CD8-positive, alpha-beta memory T cell (primary cell): Measurements from ENCODE around the gene SFXN5. TPM values are rescaled to one million over a fixed set of nuclear protein-coding genes. Genes with fewer than 3 reads are reported as not detected.
A peak's percentile ranks its signal among the peaks of the same experiment; 100 is the strongest.

Experiments used
- CTCF ChIA-PET: fragments of 350-600 bp; sonication (Branson Sonifier 250); formaldehyde crosslinking; loops from one replicate; lab custom pipeline; 2021; ENCODE audit warnings: antibody characterized with exemption; lab: Charles Lee
- POLR2A ChIA-PET: fragments of 350-600 bp; sonication (Branson Sonifier 250); formaldehyde crosslinking; loops from one replicate; lab custom pipeline; 2021; ENCODE audit warnings: antibody characterized with exemption; lab: Charles Lee
- DNase-seq, 5 donors: peaks; one replicate each; pipeline versions ENCODE4 v3.0.0 to v3.0.0-alpha.2; 2020 to 2022; ENCODE audit warnings: mixed read lengths in 1 of 5
- H3K27ac ChIP-seq: one replicate; pipeline ENCODE4 v1.7.0; 2013; ENCODE audit warnings: low read depth, mild to moderate bottlenecking, low read length, moderate library complexity
- H3K27me3 ChIP-seq: 2 replicates; pipeline ENCODE4 v1.7.0; 2013; ENCODE audit warnings: low read length, mild to moderate bottlenecking; ENCODE audit not compliant: insufficient read depth, poor library complexity, severe bottlenecking
- H3K36me3 ChIP-seq: 2 replicates; pipeline ENCODE4 v1.7.0; 2013; ENCODE audit warnings: mild to moderate bottlenecking, low read length, moderate library complexity; ENCODE audit not compliant: insufficient read depth
- H3K4me1 ChIP-seq: 2 replicates; pipeline ENCODE4 v1.7.0; 2013; ENCODE audit warnings: mild to moderate bottlenecking, low read length, moderate library complexity; ENCODE audit not compliant: insufficient read depth
- H3K4me3 ChIP-seq: 2 replicates; pipeline ENCODE4 v1.7.0; 2013; ENCODE audit warnings: mild to moderate bottlenecking, low read length
- H3K9me3 ChIP-seq: 2 replicates; pipeline ENCODE4 v1.7.0; 2013; ENCODE audit warnings: mild to moderate bottlenecking, low read length
- H3K27ac Mint-ChIP-seq, 8 donors: one replicate each; pipeline ENCODE4 v1.8.0; 2020 to 2021; ENCODE audit warnings: mixed read lengths in 8 of 8, mild to moderate bottlenecking in 6 of 8, inconsistent platforms in 3 of 8, moderate library complexity in 3 of 8
- H3K27me3 Mint-ChIP-seq, 2 donors: one replicate each; pipeline ENCODE4 v1.8.0; 2020 to 2021; ENCODE audit warnings: mixed read lengths in 2 of 2, mild to moderate bottlenecking in 1 of 2, moderate library complexity in 1 of 2
- H3K36me3 Mint-ChIP-seq, 3 donors: one replicate each; pipeline ENCODE4 v1.8.0; 2020 to 2021; ENCODE audit warnings: mixed read lengths in 3 of 3, inconsistent platforms in 1 of 3, mild to moderate bottlenecking in 1 of 3
- H3K4me1 Mint-ChIP-seq, 3 donors: one replicate each; pipeline ENCODE4 v1.8.0; 2020 to 2021; ENCODE audit warnings: mixed read lengths in 3 of 3, inconsistent platforms in 1 of 3, mild to moderate bottlenecking in 1 of 3
- H3K4me3 Mint-ChIP-seq, 7 donors: one replicate each; pipeline ENCODE4 v1.8.0; 2020 to 2021; ENCODE audit warnings: mixed read lengths in 7 of 7, mild to moderate bottlenecking in 6 of 7, moderate library complexity in 4 of 7, inconsistent platforms in 2 of 7
- H3K9me3 Mint-ChIP-seq, 5 donors: one replicate each; pipeline ENCODE4 v1.8.0; 2020 to 2022; ENCODE audit warnings: mixed read lengths in 5 of 5, mild to moderate bottlenecking in 3 of 5, moderate library complexity in 2 of 5, inconsistent platforms in 1 of 5
- polyA plus RNA-seq: library from polyadenylated mRNA; unstranded; fragments of 300-500 nt; fragmentation: Illumina TruSeq; gene quantifications from one replicate; pipeline ENCODE4 v1.2.3, GENCODE V29; 2021
- total RNA-seq, 2 experiments: library from RNA; stranded (reverse); gene quantifications; one replicate each; pipeline ENCODE4 v1.2.3, GENCODE V29; 2021

The SFXN5 gene
- total and polyA plus RNA-seq, 3 experiments from 2014 or later: 1.8 to 19.1 (median 16.8) TPM

- Histone ChIP-seq H3K27ac (peak overlapping the region; percentile 85), H3K36me3 (no peaks in the 10 kb centered on the region), H3K9me3 (no peaks in the 10 kb centered on the region), H3K27me3 (no peaks in the 10 kb centered on the region), H3K4me1 (peaks cover 12% of the 10 kb centered on the region), H3K4me3 (peak overlapping the region; percentile 92)
- ChIA-PET CTCF (interaction anchor here (3.2 to 4.1 kb wide), 2 partner anchors 13 to 105 kb away, joined by 19 to 23 read pairs; no protein-coding TSS in a partner anchor), POLR2A (no interaction called here)
- H3K27me3 Mint-ChIP-seq: peaks cover 0 to 5% of the 10 kb centered on the region in 2 donors
- no peak for DNase-seq
- peaks cover 0 to 10% (median 0%) of the 10 kb centered on the region in 3 donors for H3K36me3 Mint-ChIP-seq
- peak overlapping the region; percentile 86 to 96 (median 90) for H3K27ac Mint-ChIP-seq
- H3K9me3 Mint-ChIP-seq: no peaks in the 10 kb centered on the region
- peaks cover 26 to 30% (median 29%) of the 10 kb centered on the region in 3 donors for H3K4me1 Mint-ChIP-seq
- peak overlapping the region; percentile 86 to 98 (median 93) for H3K4me3 Mint-ChIP-seq
Measured at GRCh38 chr2:73072416-73072815, 904 bp upstream of the SFXN5 start.

- H3K36me3 Mint-ChIP-seq: peaks cover 0 to 10% (median 0%) of the 10 kb centered on the region in 3 donors
- ChIA-PET CTCF (interaction anchor here (1.2 to 3.2 kb wide), 2 partner anchors 14 to 218 kb away, joined by 3 to 19 read pairs; no protein-coding TSS in a partner anchor), POLR2A (no interaction called here)
- Histone ChIP-seq H3K27ac (peak overlapping the region; percentile 85), H3K9me3 (no peaks in the 10 kb centered on the region), H3K4me3 (peak overlapping the region; percentile 92), H3K36me3 (no peaks in the 10 kb centered on the region), H3K4me1 (peaks cover 12% of the 10 kb centered on the region), H3K27me3 (no peaks in the 10 kb centered on the region)
- peaks cover 0 to 5% of the 10 kb centered on the region in 2 donors for H3K27me3 Mint-ChIP-seq
- no peaks in the 10 kb centered on the region for H3K9me3 Mint-ChIP-seq
- peak in 1 of 5 donors; percentile 9 for DNase-seq
- peak overlapping the region; percentile 86 to 96 (median 90) for H3K27ac Mint-ChIP-seq
- H3K4me1 Mint-ChIP-seq: peaks cover 26 to 32% (median 29%) of the 10 kb centered on the region in 3 donors
- H3K4me3 Mint-ChIP-seq: peak overlapping the region; percentile 86 to 98 (median 93)
Measured at GRCh38 chr2:73072129-73072395, 550 bp upstream of the SFXN5 start.

GRCh38 chr2:73070643-73071359 lies 711 bp downstream of the SFXN5 start:
- peak; percentile 19 to 55 (median 35) for DNase-seq
- H3K4me3 ChIP-seq: peak overlapping the region; percentile 92
- no peaks in the 10 kb centered on the region for H3K36me3 ChIP-seq
- Mint-ChIP-seq H3K4me1 (peaks cover 29 to 36% (median 32%) of the 10 kb centered on the region in 3 donors), H3K4me3 (peak overlapping the region; percentile 86 to 98 (median 93)), H3K27me3 (peaks cover 0 to 5% of the 10 kb centered on the region in 2 donors), H3K9me3 (no peaks in the 10 kb centered on the region), H3K27ac (peak overlapping the region in 7 of 8 donors; percentile 86 to 96 (median 90)), H3K36me3 (peaks cover 0 to 10% (median 0%) of the 10 kb centered on the region in 3 donors)
- peak overlapping the region; percentile 85 for H3K27ac ChIP-seq
- H3K27me3 ChIP-seq: no peaks in the 10 kb centered on the region
- peaks cover 12% of the 10 kb centered on the region for H3K4me1 ChIP-seq
- H3K9me3 ChIP-seq: no peaks in the 10 kb centered on the region
- CTCF ChIA-PET: interaction anchor here (1.2 to 3.2 kb wide), 3 partner anchors 15 to 219 kb away, joined by 3 to 19 read pairs (median 5); no protein-coding TSS in a partner anchor
- POLR2A ChIA-PET: interaction anchor here (0.6 to 2.1 kb wide), 3 partner anchors 41 to 214 kb away, joined by 3 to 10 read pairs (median 3); partner anchors contain the start of genes CCT7, FBXO41 and PRADC1

- Mint-ChIP-seq H3K9me3 (no peaks in the 10 kb centered on the region), H3K27ac (peak overlapping the region in 7 of 8 donors; percentile 5 to 92 (median 46)), H3K36me3 (peaks cover 0 to 10% (median 0%) of the 10 kb centered on the region in 3 donors), H3K27me3 (peaks cover 0 to 3% of the 10 kb centered on the region in 2 donors), H3K4me1 (peaks cover 30 to 38% (median 35%) of the 10 kb centered on the region in 3 donors), H3K4me3 (peak overlapping the region; percentile 86 to 98 (median 93))
- DNase-seq: no peak
- ChIA-PET CTCF (no interaction called here), POLR2A (interaction anchor here (0.6 to 2.1 kb wide), 2 partner anchors 25 to 163 kb away, joined by 3 to 10 read pairs; partner anchors contain the start of genes CCT7 and PRADC1)
- peak overlapping the region; percentile 92 for H3K4me3 ChIP-seq
- H3K9me3 ChIP-seq: no peaks in the 10 kb centered on the region
- peak overlapping the region; percentile 85 for H3K27ac ChIP-seq
- H3K27me3 ChIP-seq: no peaks in the 10 kb centered on the region
- no peaks in the 10 kb centered on the region for H3K36me3 ChIP-seq
- H3K4me1 ChIP-seq: peaks cover 12% of the 10 kb centered on the region
Measured at GRCh38 chr2:73069855-73070642, 1.5 kb downstream of the SFXN5 start.

- Histone ChIP-seq H3K27me3 (no peaks in the 10 kb centered on the region), H3K9me3 (no peaks in the 10 kb centered on the region), H3K27ac (peak overlapping the region; percentile 85), H3K4me3 (no peak overlapping the region), H3K4me1 (peaks cover 12% of the 10 kb centered on the region), H3K36me3 (no peaks in the 10 kb centered on the region)
- POLR2A ChIA-PET: no interaction called here
- no peak for DNase-seq
- Mint-ChIP-seq H3K27ac (peak overlapping the region in 7 of 8 donors; percentile 6 to 92 (median 46)), H3K36me3 (peaks cover 0 to 10% (median 0%) of the 10 kb centered on the region in 3 donors), H3K9me3 (no peaks in the 10 kb centered on the region), H3K4me3 (peak overlapping the region; percentile 86 to 98 (median 93)), H3K4me1 (peaks cover 33 to 38% (median 35%) of the 10 kb centered on the region in 3 donors), H3K27me3 (peaks cover 0 to 3% of the 10 kb centered on the region in 2 donors)
- CTCF ChIA-PET: no interaction called here
Measured at GRCh38 chr2:73069041-73069854, 2.3 kb downstream of the SFXN5 start.

GRCh38 chr2:73068147-73068546 lies 3.4 kb downstream of the SFXN5 start:
- H3K36me3 ChIP-seq: no peaks in the 10 kb centered on the region
- H3K27me3 ChIP-seq: no peaks in the 10 kb centered on the region
- Mint-ChIP-seq H3K9me3 (no peaks in the 10 kb centered on the region), H3K4me3 (peak overlapping the region in 2 of 7 donors; percentile 33 to 55), H3K27me3 (peaks cover 0 to 3% of the 10 kb centered on the region in 2 donors), H3K4me1 (peaks cover 33 to 38% (median 35%) of the 10 kb centered on the region in 3 donors), H3K27ac (no peak overlapping the region), H3K36me3 (peaks cover 0 to 10% (median 0%) of the 10 kb centered on the region in 3 donors)
- ChIA-PET CTCF (no interaction called here), POLR2A (no interaction called here)
- H3K4me3 ChIP-seq: no peak overlapping the region
- no peak overlapping the region for H3K27ac ChIP-seq
- H3K9me3 ChIP-seq: no peaks in the 10 kb centered on the region
- peaks cover 12% of the 10 kb centered on the region for H3K4me1 ChIP-seq
- DNase-seq: no peak

GRCh38 chr2:73067043-73067442 lies 4.5 kb downstream of the SFXN5 start:
- CTCF ChIA-PET: no interaction called here
- Mint-ChIP-seq H3K27ac (no peak overlapping the region), H3K4me1 (peaks cover 29 to 34% (median 31%) of the 10 kb centered on the region in 3 donors)

More at GRCh38 chr2:73067043-73067442, 4.5 kb downstream of the SFXN5 start:
- Mint-ChIP-seq H3K36me3 (peaks cover 0 to 8% (median 0%) of the 10 kb centered on the region in 3 donors), H3K4me3 (peak overlapping the region in 1 of 7 donors; percentile 53), H3K27me3 (peaks cover 0 to under 1% of the 10 kb centered on the region in 2 donors), H3K9me3 (no peaks in the 10 kb centered on the region)
- Histone ChIP-seq H3K27me3 (no peaks in the 10 kb centered on the region), H3K4me1 (peaks cover 9% of the 10 kb centered on the region), H3K36me3 (no peaks in the 10 kb centered on the region), H3K9me3 (no peaks in the 10 kb centered on the region), H3K4me3 (no peak overlapping the region), H3K27ac (no peak overlapping the region)
- POLR2A ChIA-PET: no interaction called here
- no peak for DNase-seq
